ENCODE results near the gene TMEM183A.

DNA sequence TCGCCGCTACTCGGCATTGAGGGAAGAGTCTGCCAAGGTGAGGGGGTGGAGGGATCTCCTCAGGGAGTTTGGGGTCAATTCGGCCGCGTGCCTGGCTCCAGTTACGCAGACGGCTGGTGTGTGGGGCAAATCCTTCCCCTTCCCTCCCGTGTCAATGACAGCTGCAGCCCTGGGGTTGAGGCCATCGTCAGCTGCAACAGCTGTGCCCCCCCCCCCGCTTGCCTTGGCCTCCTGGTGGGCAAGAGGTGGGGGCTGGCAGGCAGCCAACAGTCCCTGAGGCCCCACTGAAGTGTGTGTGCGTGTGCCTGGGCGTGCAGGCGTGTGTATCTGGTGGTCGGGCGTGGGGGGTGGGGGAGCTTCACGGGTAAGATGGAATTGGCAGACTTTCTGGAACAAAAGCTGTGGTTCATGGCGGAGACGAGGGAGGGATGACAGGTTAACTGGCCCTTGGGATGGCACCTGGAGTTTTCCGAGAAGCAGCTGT, 44.7 kb downstream of the TMEM183A start:
- TF ChIP-seq CTCF (conservative IDR thresholded peaks at IDR 0.05; ENCODE audit: low read depth in 2 of 2) = no peak
- no peak for TF ChIP-seq EZH2phosphoT487 (IDR thresholded peaks at IDR 0.05; ENCODE audit: unreplicated experiment)
- no peak for TF ChIP-seq EZH2 (IDR thresholded peaks at IDR 0.05; ENCODE audit: low read depth, unreplicated experiment)
- no peak for TF ChIP-seq POLR2AphosphoS5 (IDR thresholded peaks at IDR 0.05; ENCODE audit: low read depth)
- TF ChIP-seq, protein P1, sequence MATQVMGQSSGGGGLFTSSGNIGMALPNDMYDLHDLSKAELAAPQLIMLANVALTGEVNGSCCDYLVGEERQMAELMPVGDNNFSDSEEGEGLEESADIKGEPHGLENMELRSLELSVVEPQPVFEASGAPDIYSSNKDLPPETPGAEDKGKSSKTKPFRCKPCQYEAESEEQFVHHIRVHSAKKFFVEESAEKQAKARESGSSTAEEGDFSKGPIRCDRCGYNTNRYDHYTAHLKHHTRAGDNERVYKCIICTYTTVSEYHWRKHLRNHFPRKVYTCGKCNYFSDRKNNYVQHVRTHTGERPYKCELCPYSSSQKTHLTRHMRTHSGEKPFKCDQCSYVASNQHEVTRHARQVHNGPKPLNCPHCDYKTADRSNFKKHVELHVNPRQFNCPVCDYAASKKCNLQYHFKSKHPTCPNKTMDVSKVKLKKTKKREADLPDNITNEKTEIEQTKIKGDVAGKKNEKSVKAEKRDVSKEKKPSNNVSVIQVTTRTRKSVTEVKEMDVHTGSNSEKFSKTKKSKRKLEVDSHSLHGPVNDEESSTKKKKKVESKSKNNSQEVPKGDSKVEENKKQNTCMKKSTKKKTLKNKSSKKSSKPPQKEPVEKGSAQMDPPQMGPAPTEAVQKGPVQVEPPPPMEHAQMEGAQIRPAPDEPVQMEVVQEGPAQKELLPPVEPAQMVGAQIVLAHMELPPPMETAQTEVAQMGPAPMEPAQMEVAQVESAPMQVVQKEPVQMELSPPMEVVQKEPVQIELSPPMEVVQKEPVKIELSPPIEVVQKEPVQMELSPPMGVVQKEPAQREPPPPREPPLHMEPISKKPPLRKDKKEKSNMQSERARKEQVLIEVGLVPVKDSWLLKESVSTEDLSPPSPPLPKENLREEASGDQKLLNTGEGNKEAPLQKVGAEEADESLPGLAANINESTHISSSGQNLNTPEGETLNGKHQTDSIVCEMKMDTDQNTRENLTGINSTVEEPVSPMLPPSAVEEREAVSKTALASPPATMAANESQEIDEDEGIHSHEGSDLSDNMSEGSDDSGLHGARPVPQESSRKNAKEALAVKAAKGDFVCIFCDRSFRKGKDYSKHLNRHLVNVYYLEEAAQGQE (IDR thresholded peaks at IDR 0.05; ENCODE audit: unreplicated experiment) = no peak
- no peak for TF ChIP-seq ZNF114 (CRISPR knock-in tag; IDR thresholded peaks at IDR 0.05)
- no peak for TF ChIP-seq CREB1 (CRISPR knock-in tag; IDR thresholded peaks at IDR 0.05; ENCODE audit: low read depth)
- TF ChIP-seq ETS1 (IDR thresholded peaks at IDR 0.05) = no peak
- no peak for TF ChIP-seq JUNB (IDR thresholded peaks at IDR 0.05; ENCODE audit: unreplicated experiment)
